Calu3 (cell line): ENCODE data around the gene PSPN. TPM values are rescaled to one million over a fixed set of nuclear protein-coding genes. Genes with fewer than 3 reads are reported as not detected.

ENCODE experiments used
- Bru-seq: library from RNA; stranded (reverse); fragments of 400-500 nt; gene quantifications from one replicate; lab custom pipeline; 2021; lab: Mats Ljungman, UMichigan
- BruChase-seq, 2 experiments: library from RNA; stranded (reverse); fragments of 400-500 nt; gene quantifications; one replicate each; lab custom pipeline; 2021; lab: Mats Ljungman, UMichigan
- BruUV-seq: library from RNA; stranded (reverse); fragments of 400-500 nt; replicated peaks from 2 replicates; lab custom pipeline; 2021; lab: Mats Ljungman, UMichigan
- CTCF ChIA-PET: fragments of 300-600 bp; sonication (Branson Sonifier 250); formaldehyde crosslinking; loops from one replicate; lab custom pipeline; 2022; ENCODE audit warnings: antibody characterized with exemption; lab: Charles Lee
- DNase-seq: peaks from one replicate; pipeline ENCODE4 v3.0.0; 2022
- H3K27ac Mint-ChIP-seq: one replicate; pipeline ENCODE4 v1.8.0; 2022; ENCODE audit warnings: mixed read lengths; ENCODE audit not compliant: unreplicated experiment
- H3K27me3 Mint-ChIP-seq: one replicate; pipeline ENCODE4 v1.8.0; 2022; ENCODE audit warnings: mixed read lengths; ENCODE audit not compliant: unreplicated experiment
- H3K36me3 Mint-ChIP-seq: one replicate; pipeline ENCODE4 v1.8.0; 2022; ENCODE audit warnings: mild to moderate bottlenecking, moderate library complexity, mixed read lengths; ENCODE audit not compliant: insufficient read depth, unreplicated experiment
- H3K4me1 Mint-ChIP-seq: one replicate; pipeline ENCODE4 v1.8.0; 2022; ENCODE audit warnings: mild to moderate bottlenecking, low read depth, mixed read lengths; ENCODE audit not compliant: unreplicated experiment
- H3K4me3 Mint-ChIP-seq: one replicate; pipeline ENCODE4 v1.8.0; 2022; ENCODE audit warnings: mild to moderate bottlenecking, low read depth, moderate library complexity, mixed read lengths; ENCODE audit not compliant: unreplicated experiment
- H3K9me3 Mint-ChIP-seq: one replicate; pipeline ENCODE4 v1.8.0; 2022; ENCODE audit warnings: low read depth, mixed read lengths; ENCODE audit not compliant: unreplicated experiment
- intact Hi-C: fragments of 100-400 bp; cut with micrococcal nuclease; formaldehyde crosslinking; loops from one replicate; pipeline ENCODE4 v1.10.0; 2022; ENCODE audit not compliant: unreplicated experiment
- long read RNA-seq: library from polyadenylated mRNA; stranded (forward); transcript quantifications from one replicate; pipeline ENCODE4 v2.0.0, GENCODE V29; 2022
- total RNA-seq: library from RNA; stranded (reverse); gene quantifications from 2 replicates; pipeline ENCODE4 v1.2.3, GENCODE V29; 2022
- TF ChIP-seq, protein P1 (sequence below): fragments of 200-600 bp; IDR thresholded peaks from one replicate; pipeline ENCODE4 v1.8.0; 2022; ENCODE audit warnings: antibody characterized with exemption; ENCODE audit not compliant: unreplicated experiment

PSPN gene, protein sequence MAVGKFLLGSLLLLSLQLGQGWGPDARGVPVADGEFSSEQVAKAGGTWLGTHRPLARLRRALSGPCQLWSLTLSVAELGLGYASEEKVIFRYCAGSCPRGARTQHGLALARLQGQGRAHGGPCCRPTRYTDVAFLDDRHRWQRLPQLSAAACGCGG
- total RNA-seq: 1.7 and 2.4 TPM in 2 replicates
- percentile 36 among the genes with signal in this experiment for Bru-seq, nascent RNA
- BruChase-seq, experiment 1, labeled RNA remaining after a 6-hour chase: percentile 68 among the genes with signal in this experiment
- BruChase-seq, experiment 2, labeled RNA remaining after a 2-hour chase: percentile 58 among the genes with signal in this experiment
- long read RNA-seq: 0 reads

DNA sequence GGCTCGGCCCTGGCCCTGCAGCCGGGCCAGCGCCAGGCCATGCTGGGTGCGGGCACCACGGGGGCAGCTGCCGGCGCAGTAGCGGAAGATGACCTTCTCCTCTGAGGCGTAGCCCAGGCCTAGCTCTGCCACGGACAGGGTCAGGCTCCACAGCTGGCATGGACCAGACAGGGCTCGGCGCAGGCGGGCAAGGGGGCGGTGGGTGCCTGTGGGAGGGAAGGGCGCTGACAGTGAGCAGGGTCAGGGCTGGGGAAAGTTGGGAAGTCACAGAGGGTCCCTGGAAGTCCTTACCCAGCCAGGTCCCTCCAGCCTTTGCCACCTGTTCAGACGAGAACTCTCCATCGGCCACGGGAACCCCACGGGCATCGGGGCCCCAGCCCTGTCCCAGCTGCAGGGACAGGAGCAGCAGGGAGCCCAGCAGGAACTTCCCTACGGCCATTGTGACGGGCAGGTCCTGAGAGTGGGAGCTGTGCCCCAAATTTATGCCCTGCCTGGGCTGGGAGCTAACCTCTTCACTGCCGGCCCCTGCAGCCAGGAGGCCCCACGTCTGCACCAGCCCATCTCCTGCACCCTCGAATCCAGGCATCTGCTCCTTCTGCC is at the start of gene PSPN:
PSPN (minus strand) TSS at position 523 of the 600 bp plus-strand sequence; CDS start at position 439, 84 bp downstream.
- Mint-ChIP-seq H3K27me3 (no peaks in the 10 kb centered on the region), H3K9me3 (no peaks in the 10 kb centered on the region), H3K4me3 (no peak within 1 kb of the TSS), H3K4me1 (no peaks in the 10 kb centered on the region), H3K27ac (no peak within 1 kb of the TSS), H3K36me3 (peaks cover 26% of the 10 kb centered on the region)
- BruUV-seq: no TSS peak
- CTCF ChIA-PET: no interaction called here
- TF ChIP-seq, protein P1, sequence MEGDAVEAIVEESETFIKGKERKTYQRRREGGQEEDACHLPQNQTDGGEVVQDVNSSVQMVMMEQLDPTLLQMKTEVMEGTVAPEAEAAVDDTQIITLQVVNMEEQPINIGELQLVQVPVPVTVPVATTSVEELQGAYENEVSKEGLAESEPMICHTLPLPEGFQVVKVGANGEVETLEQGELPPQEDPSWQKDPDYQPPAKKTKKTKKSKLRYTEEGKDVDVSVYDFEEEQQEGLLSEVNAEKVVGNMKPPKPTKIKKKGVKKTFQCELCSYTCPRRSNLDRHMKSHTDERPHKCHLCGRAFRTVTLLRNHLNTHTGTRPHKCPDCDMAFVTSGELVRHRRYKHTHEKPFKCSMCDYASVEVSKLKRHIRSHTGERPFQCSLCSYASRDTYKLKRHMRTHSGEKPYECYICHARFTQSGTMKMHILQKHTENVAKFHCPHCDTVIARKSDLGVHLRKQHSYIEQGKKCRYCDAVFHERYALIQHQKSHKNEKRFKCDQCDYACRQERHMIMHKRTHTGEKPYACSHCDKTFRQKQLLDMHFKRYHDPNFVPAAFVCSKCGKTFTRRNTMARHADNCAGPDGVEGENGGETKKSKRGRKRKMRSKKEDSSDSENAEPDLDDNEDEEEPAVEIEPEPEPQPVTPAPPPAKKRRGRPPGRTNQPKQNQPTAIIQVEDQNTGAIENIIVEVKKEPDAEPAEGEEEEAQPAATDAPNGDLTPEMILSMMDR: no peak
- intact Hi-C loops: no loop called here
- DNase-seq: no peak

DNA sequence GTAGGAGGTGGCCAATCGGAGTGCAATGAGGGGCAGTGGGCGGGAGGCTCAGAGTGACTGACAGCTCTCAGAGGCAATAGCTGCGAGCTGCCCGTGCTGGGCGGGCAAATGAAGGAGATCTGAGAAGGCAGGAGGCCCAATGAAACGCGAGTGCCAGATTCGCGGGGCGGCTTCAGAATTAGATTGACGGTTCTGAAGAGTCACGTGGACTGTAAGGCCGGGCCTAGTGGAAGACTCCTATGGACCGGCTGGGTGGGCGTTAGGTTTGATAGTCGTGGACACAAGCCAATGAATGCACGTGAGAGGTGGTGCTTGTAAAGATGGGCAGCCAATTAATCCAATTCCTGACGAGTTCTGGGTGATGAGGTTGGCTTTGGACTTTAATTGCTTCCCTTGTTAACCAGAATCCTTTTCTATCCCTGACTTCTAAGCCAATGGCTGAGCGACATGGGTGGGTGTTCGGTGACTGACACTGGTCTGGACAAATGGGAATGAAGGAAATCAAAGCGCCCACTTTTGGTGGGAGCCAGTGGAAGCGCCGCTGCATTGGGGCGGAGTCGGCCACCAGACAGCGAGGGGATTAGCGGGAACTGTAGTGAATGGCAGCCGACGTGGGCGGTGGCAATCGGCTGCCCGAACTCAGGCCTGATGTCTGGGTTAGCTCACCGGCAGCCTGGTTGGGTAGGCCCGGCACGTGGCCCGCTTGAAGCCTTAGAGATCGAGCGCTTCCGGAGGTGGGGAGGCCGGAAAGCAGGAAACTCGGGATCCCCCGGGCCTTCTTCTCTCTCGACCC is 49.4 kb upstream of the PSPN start:
- no peaks in the 10 kb centered on the region for H3K27me3 Mint-ChIP-seq
- no TSS peak for BruUV-seq

DNA sequence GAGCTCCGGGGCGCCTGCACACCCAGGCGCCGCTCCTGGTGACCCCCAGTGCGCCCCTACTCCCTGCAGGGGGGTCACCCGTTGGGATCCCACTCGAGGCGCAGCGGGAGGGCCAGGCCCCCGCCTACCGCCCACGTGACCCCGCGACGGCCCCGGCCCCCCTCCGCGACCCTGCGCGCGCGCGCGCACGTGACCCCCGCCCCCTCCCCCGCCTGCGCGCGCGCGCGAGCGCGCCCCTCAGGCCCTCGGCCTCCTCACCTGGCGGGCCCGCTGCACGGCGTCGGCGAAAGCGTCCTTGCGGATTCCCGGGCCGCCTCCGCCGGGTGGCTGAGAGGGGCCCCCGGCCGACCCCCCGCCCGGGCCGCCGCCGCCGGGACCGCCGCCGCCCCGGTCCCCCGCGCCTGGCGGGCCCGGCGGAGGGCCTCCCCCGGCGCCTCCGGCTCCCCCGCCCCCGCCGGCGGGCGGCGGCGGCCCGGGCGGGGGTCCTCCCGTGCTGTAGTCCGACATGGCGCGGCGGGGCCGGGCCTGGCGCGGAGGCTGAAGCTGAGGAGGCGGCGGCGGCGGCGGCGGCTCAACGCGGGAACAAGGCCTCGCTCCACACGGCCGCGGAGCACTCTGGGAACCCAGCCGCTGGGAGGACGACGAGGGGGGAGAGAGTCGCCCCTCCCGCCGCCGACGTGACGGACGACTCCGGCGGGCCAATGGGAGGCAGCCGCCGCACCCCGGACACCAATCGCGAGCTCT is 48.6 kb upstream of the PSPN start, which contains the start of gene KHSRP:
KHSRP (minus strand) TSS at position 617 of the 744 bp plus-strand sequence; CDS start at position 507, 110 bp downstream.
- peak within 1 kb of the TSS; percentile 87 for H3K4me3 Mint-ChIP-seq
- BruUV-seq: no TSS peak
- CTCF ChIA-PET: no interaction called here
- DNase-seq: no peak
- H3K27ac Mint-ChIP-seq: peak within 1 kb of the TSS; percentile 99
- H3K27me3 Mint-ChIP-seq: no peaks in the 10 kb centered on the region
- H3K36me3 Mint-ChIP-seq: peaks cover 34% of the 10 kb centered on the region
- intact Hi-C loops: no loop called here
- no peaks in the 10 kb centered on the region for H3K9me3 Mint-ChIP-seq
- H3K4me1 Mint-ChIP-seq: no peaks in the 10 kb centered on the region
- TF ChIP-seq, protein P1: no peak

More for the DNA sequence above, 49.4 kb upstream of the PSPN start:
- CTCF ChIA-PET: no interaction called here
- peak; percentile 96 for DNase-seq
- H3K9me3 Mint-ChIP-seq: no peaks in the 10 kb centered on the region
- intact Hi-C loops: no loop called here
- peak overlapping the region; percentile 48 for H3K4me3 Mint-ChIP-seq
- peak overlapping the region; percentile 99 for H3K27ac Mint-ChIP-seq
- TF ChIP-seq, protein P1: no peak
- peaks cover 31% of the 10 kb centered on the region for H3K36me3 Mint-ChIP-seq
- no peaks in the 10 kb centered on the region for H3K4me1 Mint-ChIP-seq
